ENCODE data around the gene IQCH.
"Not testable (repeated sequence)": the region's sequence is repeated elsewhere in the genome, so short reads cannot be mapped to it uniquely, and the experiment has no call there.

IQCH gene

GRCh38 chr15:67358391-67358790 is 103.8 kb downstream of the IQCH start:
- no peak for DNase-seq (ENCODE audit: low spot score)

GRCh38 chr15:67358812-67359211 is 104.2 kb downstream of the IQCH start:
- no peak for DNase-seq (ENCODE audit: low spot score)

GRCh38 chr15:67359431-67360079 is 105.0 kb downstream of the IQCH start:
- no peak for DNase-seq (ENCODE audit: low spot score)

GRCh38 chr15:67361100-67361499 is 106.5 kb downstream of the IQCH start:
- no peak for DNase-seq (ENCODE audit: low spot score)

- not testable (repeated sequence) for DNase-seq (ENCODE audit: low spot score)
Observed at GRCh38 chr15:67363712-67364111, 109.1 kb downstream of the IQCH start.

- no peak for DNase-seq (ENCODE audit: low spot score)
Observed at GRCh38 chr15:67365994-67366393, 111.4 kb downstream of the IQCH start.

- DNase-seq (ENCODE audit: low spot score): no peak
Observed at GRCh38 chr15:67366904-67367303, 112.3 kb downstream of the IQCH start.

GRCh38 chr15:67369359-67369998 is 114.9 kb downstream of the IQCH start:
- no peak for DNase-seq (ENCODE audit: low spot score)

- DNase-seq (ENCODE audit: low spot score): no peak
Observed at GRCh38 chr15:67370206-67370954, 115.8 kb downstream of the IQCH start.

- DNase-seq (ENCODE audit: low spot score): no peak
Observed at GRCh38 chr15:67372543-67372942, 118.0 kb downstream of the IQCH start.

- DNase-seq (ENCODE audit: low spot score): no peak
Observed at GRCh38 chr15:67372986-67373675, 118.5 kb downstream of the IQCH start.

- no peak for DNase-seq (ENCODE audit: low spot score)
Observed at GRCh38 chr15:67373971-67374370, 119.4 kb downstream of the IQCH start.

GRCh38 chr15:67379530-67379929 is 124.9 kb downstream of the IQCH start:
- no peak for DNase-seq (ENCODE audit: low spot score)

- no peak for DNase-seq (ENCODE audit: low spot score)
Observed at GRCh38 chr15:67380921-67381320, 126.3 kb downstream of the IQCH start.

GRCh38 chr15:67381416-67382045 is 126.9 kb downstream of the IQCH start:
- no peak for DNase-seq (ENCODE audit: low spot score)

- DNase-seq (ENCODE audit: low spot score): no peak
Observed at GRCh38 chr15:67382723-67383122, 128.1 kb downstream of the IQCH start.

- no peak for DNase-seq (ENCODE audit: low spot score)
Observed at GRCh38 chr15:67383899-67384298, 129.3 kb downstream of the IQCH start.

GRCh38 chr15:67384761-67385160 is 130.2 kb downstream of the IQCH start:
- DNase-seq (ENCODE audit: low spot score): no peak

GRCh38 chr15:67385971-67386370 is 131.4 kb downstream of the IQCH start:
- no peak for DNase-seq (ENCODE audit: low spot score)

GRCh38 chr15:67386947-67387346 is 132.4 kb downstream of the IQCH start:
- no peak for DNase-seq (ENCODE audit: low spot score)

GRCh38 chr15:67389975-67390374 is 135.4 kb downstream of the IQCH start:
- DNase-seq (ENCODE audit: low spot score): no peak

All from D341Med (cell line).